Measurements from ENCODE around the gene TWIST1. TPM values are rescaled to one million over a fixed set of nuclear protein-coding genes. Genes with fewer than 3 reads are reported as not detected.

TWIST1 gene
- total and polyA plus RNA-seq, 2 of the 13 experiments (the other 11 are each of a cell fraction or from before 2014, with no cell fraction given), result not detected

- peaks cover 21% of the 10 kb centered on the region for H3K9me3 ChIP-seq (ENCODE audit: low read length)
- no peaks in the 10 kb centered on the region for H4K20me1 ChIP-seq (ENCODE audit: insufficient read depth, low read length)
- intact Hi-C loops (cut with micrococcal nuclease; ENCODE audit: unreplicated experiment), result no loop called here
- in situ Hi-C loops (cut with HindIII; ENCODE audit: extremely low pct_ligation_motif_present, low pct_unique_long_range_greater_than_20kb), result no loop called here
- H3K27ac ChIP-seq (ENCODE audit: extremely low read length, insufficient read depth, low read length), result no peak overlapping the region
- no peak overlapping the region for H3K4me3 ChIP-seq (replicated peaks in 1 of 3; ENCODE audit: insufficient read depth in 1 of 3, low read depth in 2 of 3, low read length in 3 of 3)
- no peaks in the 10 kb centered on the region for H3K36me3 ChIP-seq (replicated peaks in 1 of 2; ENCODE audit: control insufficient read depth in 1 of 2, insufficient read depth in 2 of 2, low read length in 2 of 2)
- no peak overlapping the region for H2AFZ ChIP-seq (ENCODE audit: low read length)
- no peak overlapping the region for H3K4me2 ChIP-seq (ENCODE audit: low read depth, low read length)
- BruUV-seq (replicated peaks), result no TSS peak
- DNase-seq (ENCODE audit: low spot score) (no peak), FAIRE-seq (no peak), ATAC-seq (no peak)
- no peak overlapping the region for H3K9ac ChIP-seq (ENCODE audit: insufficient read depth, low read depth, low read length)
- ChIA-PET CTCF (ENCODE audit: low intra/inter-chr PET ratio, low total read pairs) (no interaction called here), POLR2A (no interaction called here)
- H3K79me2 ChIP-seq (ENCODE audit: insufficient read depth, low read length), result no peaks in the 10 kb centered on the region
- no peaks in the 10 kb centered on the region for H3K4me1 ChIP-seq (ENCODE audit: insufficient read depth, low read length)
- H3K27me3 ChIP-seq (ENCODE audit: control insufficient read depth in 1 of 2, insufficient read depth in 2 of 2, low read length in 2 of 2), result no peaks in the 10 kb centered on the region
- WGBS (ENCODE audit: low lambda C conversion rate), result 8% methylated on average over 2 of the region's 2 CpGs
- TF ChIP-seq MAFK (conservative IDR thresholded peaks at IDR 0.05 in 1 of 2, IDR thresholded peaks at IDR 0.05 in 1 of 2; ENCODE audit: low read length in 2 of 2) (peak; percentile 24 to 66; a peak in 2 of 4 replicates), MAFF (IDR thresholded peaks at IDR 0.05; ENCODE audit: low read depth, low read length) (peak; percentile 43; the same call in 1 of the 2 replicates), ATF4 (CRISPR knock-in tag; IDR thresholded peaks at IDR 0.05) (no peak), RCOR2 (CRISPR knock-in tag; IDR thresholded peaks at IDR 0.05) (no peak), ZUFSP (CRISPR knock-in tag; IDR thresholded peaks at IDR 0.05; ENCODE audit: borderline replicate concordance) (no peak), NFE2L2 (IDR thresholded peaks at IDR 0.05; ENCODE audit: low read length) (no peak), ZNF766 (CRISPR knock-in tag; IDR thresholded peaks at IDR 0.05; ENCODE audit: borderline replicate concordance) (no peak), SOX13 (IDR thresholded peaks at IDR 0.05) (no peak), SOX13 (CRISPR knock-in tag; conservative IDR thresholded peaks at IDR 0.05 in 1 of 2, IDR thresholded peaks at IDR 0.05 in 1 of 2) (no peak), MBNL3 (CRISPR knock-in tag; conservative IDR thresholded peaks at IDR 0.05) (no peak), U2AF1 (optimal IDR thresholded peaks at IDR 0.05; ENCODE audit: low read depth, low read length) (no peak), U2AF2 (IDR thresholded peaks at IDR 0.05; ENCODE audit: low read depth, low read length) (no peak), HMGXB3 (CRISPR knock-in tag; IDR thresholded peaks at IDR 0.05; ENCODE audit: borderline replicate concordance) (no peak)
Measured at GRCh38 chr7:19089378-19089777, 28.1 kb downstream of the TWIST1 start.

All from HepG2 (cell line).